Measurements from ENCODE around the gene TYW5.

- TF ChIP-seq CTCF (IDR thresholded peaks at IDR 0.05) (no peak), POLR2A (IDR thresholded peaks at IDR 0.05) (no peak)
Observed at GRCh38 chr2:199926806-199927205, 28.5 kb downstream of the TYW5 start.

Data from testis (tissue), 2 donors.